MCF 10A (cell line): ENCODE data around the gene DDN. TPM values are rescaled to one million over a fixed set of nuclear protein-coding genes. Genes with fewer than 3 reads are reported as not detected.

Experiments
- BruUV-seq: library from RNA; stranded (reverse); fragments of 400-500 nt; replicated peaks from 2 replicates; lab custom pipeline; 2021; lab: Mats Ljungman, UMichigan
- CTCF ChIA-PET: fragments of 300-600 bp; sonication (Branson Sonifier 250); formaldehyde crosslinking; extraction: SDS; loops from one replicate; lab custom pipeline; 2021; ENCODE audit warnings: antibody characterized with exemption, inconsistent platforms; lab: Yijun Ruan, JAX
- POLR2A ChIA-PET: fragments of 300-600, 350-650 bp; sonication (Branson Sonifier 250); formaldehyde crosslinking; extraction: SDS; loops from one replicate; lab custom pipeline; 2020; ENCODE audit warnings: antibody characterized with exemption, inconsistent platforms; lab: Yijun Ruan, JAX
- DNase-seq: peaks from one replicate; pipeline ENCODE4 v3.0.0-alpha.2; 2018; ENCODE audit not compliant: unreplicated experiment
- H3K27ac Mint-ChIP-seq: one replicate; pipeline ENCODE4 v1.8.0; 2022; ENCODE audit warnings: mild to moderate bottlenecking, low read depth, mixed read lengths; ENCODE audit not compliant: unreplicated experiment
- H3K27me3 Mint-ChIP-seq: one replicate; pipeline ENCODE4 v1.8.0; 2022; ENCODE audit warnings: mixed read lengths; ENCODE audit not compliant: insufficient read depth, unreplicated experiment
- H3K36me3 Mint-ChIP-seq: one replicate; pipeline ENCODE4 v1.8.0; 2022; ENCODE audit warnings: mild to moderate bottlenecking, moderate library complexity, mixed read lengths; ENCODE audit not compliant: insufficient read depth, unreplicated experiment
- H3K4me1 Mint-ChIP-seq: one replicate; pipeline ENCODE4 v1.8.0; 2022; ENCODE audit warnings: mixed read lengths; ENCODE audit not compliant: insufficient read depth, unreplicated experiment
- H3K4me3 Mint-ChIP-seq: one replicate; pipeline ENCODE4 v1.8.0; 2022; ENCODE audit warnings: mild to moderate bottlenecking, moderate library complexity, mixed read lengths; ENCODE audit not compliant: unreplicated experiment
- H3K9me3 Mint-ChIP-seq: one replicate; pipeline ENCODE4 v1.8.0; 2022; ENCODE audit warnings: mixed read lengths; ENCODE audit not compliant: unreplicated experiment
- CTCF ChIP-seq: fragments of 200-600 bp; IDR thresholded peaks from one replicate; pipeline ENCODE4 v1.8.0; 2022; ENCODE audit warnings: antibody characterized with exemption, mild to moderate bottlenecking; ENCODE audit not compliant: unreplicated experiment
- intact Hi-C: fragments of 100-400 bp; cut with micrococcal nuclease; formaldehyde crosslinking; loops from 2 replicates; pipeline ENCODE4 v1.14.1; 2022
- total RNA-seq: library from RNA; stranded (reverse); gene quantifications from 2 replicates; pipeline ENCODE4 v1.2.3, GENCODE V29; 2022

Gene DDN
- total RNA-seq, 1 experiment from 2014 or later: 0.28 TPM

DNA sequence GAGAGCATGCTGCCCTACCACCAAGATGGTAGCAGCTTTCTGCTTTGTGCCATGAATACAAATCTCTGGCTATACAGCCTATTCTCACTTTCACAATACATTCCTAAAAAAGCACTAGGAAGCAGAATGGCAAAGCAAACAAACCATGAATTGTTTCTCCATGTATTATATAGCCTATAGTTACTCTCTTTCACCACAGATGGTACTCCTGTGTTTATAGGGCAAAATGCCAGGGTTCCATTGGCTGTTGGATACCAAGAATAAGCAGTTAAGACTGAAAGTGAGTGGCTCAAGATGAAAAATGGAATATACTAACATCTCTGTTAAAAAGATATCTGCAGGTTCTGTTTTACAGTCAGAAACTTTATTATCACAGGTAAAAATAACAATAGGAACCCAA is 53.0 kb downstream of the DDN start:
- no peaks in the 10 kb centered on the region for H3K27me3 Mint-ChIP-seq
- peaks cover 25% of the 10 kb centered on the region for H3K36me3 Mint-ChIP-seq
- no peak for TF ChIP-seq CTCF
- no TSS peak for BruUV-seq
- H3K4me1 Mint-ChIP-seq: peaks cover 21% of the 10 kb centered on the region
- H3K9me3 Mint-ChIP-seq: no peaks in the 10 kb centered on the region
- DNase-seq: no peak
- no peak overlapping the region for H3K4me3 Mint-ChIP-seq
- POLR2A ChIA-PET: interaction anchor here (1.6 kb wide), 1 partner anchor 10 kb away, joined by 4 read pairs; no protein-coding TSS in a partner anchor
- intact Hi-C loops: no loop called here
- no peak overlapping the region for H3K27ac Mint-ChIP-seq
- CTCF ChIA-PET: interaction anchor here (1.5 kb wide), 1 partner anchor 90 kb away, joined by 5 read pairs; no protein-coding TSS in a partner anchor

Other genes with a start within 250 kb of the DDN start
- gene ADCY6, start 210.3 kb downstream of the DDN start, total RNA-seq: 21.9 and 33.2 TPM in 2 replicates
- gene CACNB3, start 180.9 kb downstream of the DDN start, total RNA-seq: 6.9 and 7.0 TPM in 2 replicates
- gene DDX23, start 147.2 kb downstream of the DDN start, total RNA-seq: 67.8 and 88.4 TPM in 2 replicates
- 1.0 and 1.2 TPM in 2 replicates for gene RND1, start 133.5 kb downstream of the DDN start, total RNA-seq
- gene FKBP11, start 73.9 kb downstream of the DDN start, total RNA-seq: 11.0 and 13.1 TPM in 2 replicates
- gene ARF3, start 41.9 kb downstream of the DDN start, total RNA-seq: 117 and 129 TPM in 2 replicates
- gene WNT10B, start 27.6 kb downstream of the DDN start, total RNA-seq: 1.1 TPM in 1 of 2 replicates, not detected in the other
- gene WNT1, start 21.1 kb downstream of the DDN start, total RNA-seq: not detected in 2 replicates
- gene PRKAG1, start 19.4 kb upstream of the DDN start, total RNA-seq: 80.3 and 84.6 TPM in 2 replicates
- 76.9 and 92.5 TPM in 2 replicates for gene KMT2D, start 61.4 kb upstream of the DDN start, total RNA-seq
- gene RHEBL1, start 70.6 kb upstream of the DDN start, total RNA-seq: 0.35 and 0.93 TPM in 2 replicates
- not detected in 2 replicates for gene DHH, start 95.4 kb upstream of the DDN start, total RNA-seq
- gene LMBR1L, start 111.5 kb upstream of the DDN start, total RNA-seq: 27.8 and 35.7 TPM in 2 replicates
- gene TUBA1B, start 132.0 kb upstream of the DDN start, total RNA-seq: 282 and 369 TPM in 2 replicates
- gene TUBA1A, start 189.7 kb upstream of the DDN start, total RNA-seq: 9.8 and 10.4 TPM in 2 replicates